Measurements from ENCODE around the gene EXOC4.

EXOC4 gene

DNA sequence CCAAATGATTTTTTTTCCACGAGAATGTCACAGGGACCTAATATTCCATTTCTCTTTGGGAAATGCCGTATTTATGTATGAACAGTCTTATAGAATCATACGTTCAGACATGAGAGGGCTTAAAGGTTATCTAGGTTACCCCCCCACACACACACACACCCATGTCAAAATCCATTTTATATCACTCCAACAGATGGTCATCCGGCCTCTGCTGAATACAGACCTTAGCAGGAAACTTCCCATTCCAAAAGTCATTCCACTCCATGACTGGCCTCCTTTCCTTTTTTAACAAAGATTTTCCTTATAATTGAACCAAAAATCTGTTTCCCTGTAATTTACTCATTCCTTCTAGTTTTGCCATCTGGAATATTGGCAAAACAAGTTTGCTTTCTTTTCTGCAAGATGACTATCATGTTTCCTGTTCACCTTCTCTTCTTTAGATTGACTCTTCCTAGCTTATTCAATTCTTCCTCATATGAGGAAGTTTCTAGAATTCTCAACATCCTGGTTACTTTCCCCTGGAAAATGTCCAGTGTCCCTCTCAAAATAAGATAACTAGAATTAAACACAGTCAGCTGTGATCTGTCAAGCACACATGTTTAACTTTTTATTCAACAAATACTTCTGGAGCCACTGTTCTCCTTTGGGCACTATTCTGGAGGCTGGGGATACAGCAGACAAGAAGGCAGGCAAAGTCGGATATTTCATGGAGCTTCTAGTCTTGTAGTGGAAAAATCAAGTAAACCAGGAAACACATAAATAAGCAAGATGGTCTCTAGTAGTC is 597.8 kb downstream of the EXOC4 start:
- TF ChIP-seq, protein P1, sequence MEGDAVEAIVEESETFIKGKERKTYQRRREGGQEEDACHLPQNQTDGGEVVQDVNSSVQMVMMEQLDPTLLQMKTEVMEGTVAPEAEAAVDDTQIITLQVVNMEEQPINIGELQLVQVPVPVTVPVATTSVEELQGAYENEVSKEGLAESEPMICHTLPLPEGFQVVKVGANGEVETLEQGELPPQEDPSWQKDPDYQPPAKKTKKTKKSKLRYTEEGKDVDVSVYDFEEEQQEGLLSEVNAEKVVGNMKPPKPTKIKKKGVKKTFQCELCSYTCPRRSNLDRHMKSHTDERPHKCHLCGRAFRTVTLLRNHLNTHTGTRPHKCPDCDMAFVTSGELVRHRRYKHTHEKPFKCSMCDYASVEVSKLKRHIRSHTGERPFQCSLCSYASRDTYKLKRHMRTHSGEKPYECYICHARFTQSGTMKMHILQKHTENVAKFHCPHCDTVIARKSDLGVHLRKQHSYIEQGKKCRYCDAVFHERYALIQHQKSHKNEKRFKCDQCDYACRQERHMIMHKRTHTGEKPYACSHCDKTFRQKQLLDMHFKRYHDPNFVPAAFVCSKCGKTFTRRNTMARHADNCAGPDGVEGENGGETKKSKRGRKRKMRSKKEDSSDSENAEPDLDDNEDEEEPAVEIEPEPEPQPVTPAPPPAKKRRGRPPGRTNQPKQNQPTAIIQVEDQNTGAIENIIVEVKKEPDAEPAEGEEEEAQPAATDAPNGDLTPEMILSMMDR (IDR thresholded peaks at IDR 0.05; ENCODE audit: borderline replicate concordance, insufficient read depth, low read depth, low read length), result no peak
- H3K4me3 ChIP-seq (ENCODE audit: low read depth, low read length), result no peak overlapping the region

DNA sequence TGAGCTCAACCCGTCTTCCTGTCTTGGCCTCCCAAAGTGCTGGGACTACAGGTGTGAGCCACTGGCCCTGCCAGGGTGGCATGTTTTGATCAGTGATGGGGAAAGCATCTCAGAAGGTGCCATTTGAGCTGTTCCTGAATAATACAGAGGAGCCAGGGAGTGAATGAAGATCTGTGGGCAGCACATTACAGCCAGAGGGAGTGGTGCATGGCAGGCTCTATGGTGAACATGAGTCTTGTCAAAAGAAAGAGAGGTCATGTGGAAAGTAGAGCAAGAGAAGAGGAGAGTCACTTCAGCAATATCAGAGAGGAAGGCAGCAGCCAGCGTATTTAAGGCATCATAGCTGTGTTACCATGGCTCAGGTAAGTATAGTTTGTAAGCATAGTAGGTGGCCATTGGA is 598.5 kb downstream of the EXOC4 start:
- H3K4me3 ChIP-seq (ENCODE audit: low read depth, low read length), result no peak overlapping the region
- TF ChIP-seq, protein P1 (IDR thresholded peaks at IDR 0.05; ENCODE audit: borderline replicate concordance, insufficient read depth, low read depth, low read length), result no peak

DNA sequence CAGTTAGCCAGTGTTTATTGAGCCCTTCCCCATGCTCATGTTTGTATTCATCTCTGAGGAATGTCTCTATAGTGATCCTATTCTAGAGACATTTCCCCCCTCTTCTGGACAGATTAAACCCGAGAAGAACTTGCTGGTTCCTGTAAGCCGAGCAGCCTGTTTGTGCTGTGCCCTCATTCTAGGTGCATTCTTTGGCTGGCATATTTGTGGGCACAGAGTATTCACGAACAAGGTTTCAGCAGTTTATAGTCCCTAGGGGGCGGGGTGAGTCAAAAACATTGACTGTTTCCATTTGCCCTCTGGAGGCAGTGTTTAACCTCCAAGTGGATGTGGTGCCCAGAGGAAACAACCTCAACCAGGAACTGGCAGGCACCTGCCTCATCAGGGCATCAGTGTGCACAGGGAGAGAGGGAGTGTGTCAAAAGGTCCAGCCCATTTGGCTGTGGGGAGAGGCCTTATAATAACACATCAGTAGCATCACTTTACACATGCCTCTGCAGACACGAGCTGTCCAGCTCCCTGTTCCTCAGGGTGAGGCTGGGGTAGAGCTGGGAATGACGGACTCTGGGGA is 600.9 kb downstream of the EXOC4 start:
- TF ChIP-seq, protein P1 (IDR thresholded peaks at IDR 0.05; ENCODE audit: borderline replicate concordance, insufficient read depth, low read depth, low read length), result peak; percentile 65

DNA sequence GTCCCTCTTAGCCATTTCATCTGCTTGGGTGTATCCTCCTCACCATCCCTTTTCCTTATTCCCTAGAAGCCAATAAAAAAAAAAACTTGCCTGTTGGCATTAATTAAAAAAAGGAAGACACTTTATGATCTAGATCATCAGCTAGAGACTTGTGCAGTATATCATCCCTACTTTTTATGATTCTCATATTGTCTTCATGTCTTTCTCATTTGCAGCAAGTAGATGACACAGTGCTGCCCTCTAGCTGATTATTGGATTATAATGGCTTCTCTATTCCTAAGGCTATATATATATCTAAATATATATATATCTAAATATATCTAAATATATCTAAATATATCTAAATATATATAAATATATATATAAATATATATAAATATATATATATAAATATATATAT is 601.9 kb downstream of the EXOC4 start:
- no peak overlapping the region for H3K4me3 ChIP-seq (ENCODE audit: low read depth, low read length)
- TF ChIP-seq, protein P1 (IDR thresholded peaks at IDR 0.05; ENCODE audit: borderline replicate concordance, insufficient read depth, low read depth, low read length), result peak; percentile 25; the same call in 1 of the 2 replicates

More for the DNA sequence above, 600.9 kb downstream of the EXOC4 start:
- no peak overlapping the region for H3K4me3 ChIP-seq (ENCODE audit: low read depth, low read length)

DNA sequence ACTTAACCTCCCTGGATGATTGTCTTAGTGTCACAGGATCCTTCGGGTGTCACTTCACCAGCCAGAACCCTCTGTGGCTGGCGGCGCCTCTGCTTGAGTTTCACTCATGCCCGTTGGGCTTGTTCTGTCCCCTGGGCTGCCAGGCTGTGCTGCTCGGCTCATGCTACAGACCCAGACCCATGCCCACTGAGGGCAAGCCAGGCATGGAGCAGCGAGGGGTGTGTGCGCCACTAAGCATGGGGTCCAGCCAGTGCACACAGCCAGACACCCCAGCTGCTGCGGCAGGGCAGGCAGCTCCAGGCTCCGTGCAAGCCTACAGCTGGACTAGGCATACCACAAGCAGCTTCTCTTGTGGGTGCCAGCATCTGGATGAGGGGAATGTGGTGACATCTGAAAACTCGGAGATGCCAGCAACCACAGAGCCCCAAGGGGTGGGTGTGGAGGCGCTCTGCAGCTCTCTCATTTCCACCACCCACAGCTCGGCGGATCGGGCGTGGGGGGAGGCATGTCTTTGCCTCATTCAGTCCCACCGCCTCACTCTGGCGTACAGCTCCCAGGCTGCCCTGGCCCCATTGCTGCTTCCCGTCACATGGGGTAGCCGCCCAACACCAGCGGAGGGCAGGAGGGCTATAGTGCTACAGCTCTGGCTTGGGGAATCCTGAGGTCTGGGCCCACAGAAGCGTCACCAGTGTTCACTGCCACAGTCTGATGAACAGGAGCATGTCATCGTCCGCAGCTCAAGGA is 604.7 kb downstream of the EXOC4 start:
- no peak overlapping the region for H3K4me3 ChIP-seq (ENCODE audit: low read depth, low read length)
- TF ChIP-seq, protein P1 (IDR thresholded peaks at IDR 0.05; ENCODE audit: borderline replicate concordance, insufficient read depth, low read depth, low read length), result no peak

DNA sequence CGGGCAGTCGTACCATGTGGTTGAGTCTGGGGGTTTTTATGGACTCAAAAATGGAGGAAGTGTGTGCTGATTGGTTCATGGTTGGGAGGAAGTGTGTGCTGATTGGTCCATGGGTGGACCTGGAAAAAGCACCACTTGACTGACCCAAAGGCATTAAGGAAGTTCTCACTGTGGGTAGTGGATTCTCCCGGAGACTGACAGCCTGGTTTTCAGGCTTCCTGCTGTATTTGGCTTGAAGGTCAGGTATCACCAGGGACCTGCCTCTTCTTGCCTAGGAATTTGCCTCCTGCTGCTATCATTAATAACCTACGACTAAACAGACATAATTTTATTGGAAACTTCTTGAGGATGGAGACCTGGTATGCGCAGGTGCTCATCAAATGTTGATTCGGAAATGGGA is 605.4 kb downstream of the EXOC4 start:
- TF ChIP-seq, protein P1 (IDR thresholded peaks at IDR 0.05; ENCODE audit: borderline replicate concordance, insufficient read depth, low read depth, low read length), result no peak
- no peak overlapping the region for H3K4me3 ChIP-seq (ENCODE audit: low read depth, low read length)
